Measurements from ENCODE around the gene ORC2. TPM values are rescaled to one million over a fixed set of nuclear protein-coding genes. Genes with fewer than 3 reads are reported as not detected.

ORC2 gene
- total and polyA plus RNA-seq, 2 donors, result 16.5 to 19.4 TPM

DNA sequence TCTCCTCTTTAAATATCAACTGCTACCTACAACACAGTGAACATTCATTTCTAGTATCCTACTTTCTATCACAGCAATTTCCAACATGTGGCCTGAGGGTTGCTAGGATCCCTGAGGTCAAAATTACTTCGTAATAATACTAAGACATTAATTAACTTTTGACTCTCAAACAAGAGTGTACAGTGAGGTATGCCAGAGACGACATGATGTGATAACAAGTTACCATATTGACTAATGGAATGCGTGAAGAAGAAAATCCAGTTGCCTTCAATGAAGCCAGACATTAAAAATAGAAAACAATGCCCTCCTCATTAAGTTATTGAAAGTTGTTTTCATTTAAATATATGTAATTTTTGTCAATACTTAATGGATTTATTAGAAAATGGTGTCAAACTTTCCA is 13.1 kb downstream of the ORC2 start:
- peaks cover 17 to 55% of the 10 kb centered on the region in 2 donors for H3K36me3 ChIP-seq (ENCODE audit: control insufficient read depth in 2 of 2, insufficient read depth in 2 of 2, low read length in 1 of 2)
- no peaks in the 10 kb centered on the region for H3K4me1 ChIP-seq (ENCODE audit: control insufficient read depth in 2 of 2, insufficient read depth in 2 of 2, low read length in 2 of 2)
- no peak for DNase-seq (ENCODE audit: low read depth in 6 of 9, low spot score in 9 of 9)
- H3K4me3 ChIP-seq (ENCODE audit: low read length in 2 of 2), result no peak overlapping the region
- no peaks in the 10 kb centered on the region for H3K27me3 ChIP-seq (ENCODE audit: control insufficient read depth in 2 of 2, insufficient read depth in 1 of 2, low read length in 1 of 2)
- no peak overlapping the region for H3K27ac ChIP-seq (ENCODE audit: low read depth in 1 of 2, low read length in 1 of 2)
- no peaks in the 10 kb centered on the region for H3K9me3 ChIP-seq (ENCODE audit: control insufficient read depth in 2 of 2, insufficient read depth in 1 of 2, low read length in 1 of 2)
- over 99% methylated on average over 3 of the region's 3 CpGs for WGBS

DNA sequence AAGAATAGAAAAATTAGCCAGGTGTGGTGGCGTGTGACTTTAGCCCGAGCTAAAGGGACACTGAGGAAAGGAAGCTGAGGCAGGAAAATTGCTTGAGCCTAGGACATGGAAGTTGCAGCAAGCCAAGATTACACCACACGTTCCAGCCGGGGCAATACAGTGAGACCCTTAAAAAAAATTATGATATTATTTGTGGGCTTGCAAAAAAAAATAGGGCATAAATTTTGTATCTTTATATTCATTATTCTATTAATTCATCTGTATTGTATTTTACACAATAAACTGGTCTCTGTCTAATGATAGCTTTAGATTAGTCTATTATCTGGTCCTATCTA is 18.1 kb downstream of the ORC2 start:
- no peaks in the 10 kb centered on the region for H3K9me3 ChIP-seq (ENCODE audit: control insufficient read depth in 2 of 2, insufficient read depth in 1 of 2, low read length in 1 of 2)
- WGBS, result 99% methylated on average over 4 of the region's 4 CpGs
- peaks cover 32 to 60% of the 10 kb centered on the region in 2 donors for H3K36me3 ChIP-seq (ENCODE audit: control insufficient read depth in 2 of 2, insufficient read depth in 2 of 2, low read length in 1 of 2)
- no peak overlapping the region for H3K27ac ChIP-seq (ENCODE audit: low read depth in 1 of 2, low read length in 1 of 2)
- H3K4me3 ChIP-seq (ENCODE audit: low read length in 2 of 2), result no peak overlapping the region
- H3K4me1 ChIP-seq (ENCODE audit: control insufficient read depth in 2 of 2, insufficient read depth in 2 of 2, low read length in 2 of 2), result no peaks in the 10 kb centered on the region
- DNase-seq (ENCODE audit: low read depth in 6 of 9, low spot score in 9 of 9), result no peak
- H3K27me3 ChIP-seq (ENCODE audit: control insufficient read depth in 2 of 2, insufficient read depth in 1 of 2, low read length in 1 of 2), result no peaks in the 10 kb centered on the region

DNA sequence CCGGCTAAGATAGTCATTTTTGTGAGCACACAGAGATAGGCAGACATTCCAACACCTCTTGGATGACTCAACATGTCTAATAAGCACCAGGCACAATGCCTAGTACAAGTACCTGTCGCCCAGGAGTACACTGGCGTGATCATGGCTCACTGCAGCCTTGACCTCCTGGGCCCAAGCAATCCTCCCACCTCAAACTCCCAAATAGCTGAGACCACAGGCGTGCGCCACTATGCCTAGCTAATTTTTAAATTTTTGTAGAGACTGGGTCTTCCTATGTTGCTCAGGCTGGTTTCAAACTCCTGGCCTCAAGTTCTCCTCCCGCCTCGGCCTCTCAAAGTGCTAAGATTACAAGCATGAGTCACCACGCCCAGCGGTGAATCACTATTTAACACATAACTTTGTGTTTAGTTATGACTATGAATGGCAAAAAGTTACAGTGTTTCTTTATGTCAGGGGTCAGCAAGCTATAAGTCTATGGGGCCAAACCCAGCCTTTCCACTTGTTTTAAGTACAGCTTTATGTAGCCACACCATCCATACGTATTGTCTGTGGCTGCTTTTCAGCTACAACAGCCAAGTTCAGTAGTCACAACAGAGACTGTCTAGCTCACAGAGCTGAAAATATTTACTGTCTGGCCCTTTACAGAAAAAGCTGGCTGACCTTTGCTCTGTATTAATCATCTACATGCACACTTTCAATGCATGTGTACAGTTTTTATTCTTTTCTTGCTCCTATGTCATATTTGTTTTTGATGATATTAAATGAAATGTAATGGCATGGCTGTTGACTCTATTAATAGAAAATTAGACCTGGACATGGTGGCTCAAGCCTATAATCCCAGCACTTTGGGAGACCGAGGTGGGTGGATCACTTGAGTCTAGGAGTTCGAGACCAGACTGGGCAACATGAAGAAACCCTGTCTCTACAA is 18.7 kb downstream of the ORC2 start:
- 98% methylated on average over 12 of the region's 12 CpGs for WGBS
- H3K4me1 ChIP-seq (ENCODE audit: control insufficient read depth in 2 of 2, insufficient read depth in 2 of 2, low read length in 2 of 2), result no peaks in the 10 kb centered on the region
- no peak overlapping the region for H3K27ac ChIP-seq (ENCODE audit: low read depth in 1 of 2, low read length in 1 of 2)
- no peak overlapping the region for H3K4me3 ChIP-seq (ENCODE audit: low read length in 2 of 2)
- H3K27me3 ChIP-seq (ENCODE audit: control insufficient read depth in 2 of 2, insufficient read depth in 1 of 2, low read length in 1 of 2), result no peaks in the 10 kb centered on the region
- DNase-seq (ENCODE audit: low read depth in 6 of 9, low spot score in 9 of 9), result no peak
- H3K36me3 ChIP-seq (ENCODE audit: control insufficient read depth in 2 of 2, insufficient read depth in 2 of 2, low read length in 1 of 2), result peaks cover 35 to 66% of the 10 kb centered on the region in 2 donors
- no peaks in the 10 kb centered on the region for H3K9me3 ChIP-seq (ENCODE audit: control insufficient read depth in 2 of 2, insufficient read depth in 1 of 2, low read length in 1 of 2)

DNA sequence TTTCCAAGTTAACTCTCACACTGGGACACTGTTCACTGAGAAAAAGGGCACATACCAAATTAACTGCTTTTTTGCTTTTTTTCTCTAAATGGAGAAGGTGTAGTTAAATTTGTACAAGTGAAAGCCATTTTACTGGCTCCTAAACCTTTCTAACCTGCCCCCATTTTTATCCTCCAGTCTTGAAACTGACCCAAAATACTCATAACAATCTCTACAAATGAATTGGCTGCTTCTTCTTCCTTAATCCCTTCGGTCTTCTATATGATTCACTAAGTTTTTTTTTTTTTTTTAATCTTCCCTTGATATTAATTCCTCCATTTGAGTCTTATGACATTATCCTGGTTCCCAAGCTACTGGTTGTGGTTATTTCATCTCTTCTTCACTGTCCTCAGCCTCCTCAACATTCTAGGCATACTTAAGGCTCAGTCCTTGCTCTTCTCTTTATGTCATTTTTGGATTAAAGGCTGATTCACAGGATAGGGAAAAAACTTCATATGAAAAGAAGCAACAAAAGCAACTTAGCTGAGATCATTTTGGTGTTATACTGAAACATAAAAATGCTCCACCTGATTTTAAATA is 19.8 kb downstream of the ORC2 start:
- no peak for DNase-seq (ENCODE audit: low read depth in 6 of 9, low spot score in 9 of 9)
- no peaks in the 10 kb centered on the region for H3K4me1 ChIP-seq (ENCODE audit: control insufficient read depth in 2 of 2, insufficient read depth in 2 of 2, low read length in 2 of 2)
- H3K4me3 ChIP-seq (ENCODE audit: low read length in 2 of 2), result no peak overlapping the region
- H3K27ac ChIP-seq (ENCODE audit: low read depth in 1 of 2, low read length in 1 of 2), result no peak overlapping the region
- H3K9me3 ChIP-seq (ENCODE audit: control insufficient read depth in 2 of 2, insufficient read depth in 1 of 2, low read length in 1 of 2), result no peaks in the 10 kb centered on the region
- peaks cover 32 to 73% of the 10 kb centered on the region in 2 donors for H3K36me3 ChIP-seq (ENCODE audit: control insufficient read depth in 2 of 2, insufficient read depth in 2 of 2, low read length in 1 of 2)
- no peaks in the 10 kb centered on the region for H3K27me3 ChIP-seq (ENCODE audit: control insufficient read depth in 2 of 2, insufficient read depth in 1 of 2, low read length in 1 of 2)
- 93% methylated on average over 1 of the region's 1 CpG for WGBS

DNA sequence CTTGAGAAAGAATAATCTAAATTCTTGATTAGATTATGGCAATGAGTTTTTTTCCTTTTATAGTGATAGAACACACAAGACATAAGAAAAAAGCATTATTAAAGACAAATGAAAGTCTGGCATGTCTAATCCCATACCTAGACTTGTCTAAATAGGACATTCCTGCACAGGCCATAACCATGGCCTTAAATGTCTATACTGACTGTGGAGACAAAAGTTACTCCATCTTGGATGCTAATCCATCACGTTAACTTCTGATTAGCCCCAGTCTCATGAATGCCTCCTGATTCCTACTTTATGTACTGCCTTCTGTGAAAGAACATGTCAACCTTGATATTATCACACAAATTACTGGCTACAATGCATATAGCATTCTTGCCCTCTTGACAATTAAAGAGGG is 23.6 kb downstream of the ORC2 start:
- Histone ChIP-seq H3K9me3 (ENCODE audit: control insufficient read depth in 2 of 2, insufficient read depth in 1 of 2, low read length in 1 of 2) (no peaks in the 10 kb centered on the region), H3K4me3 (ENCODE audit: low read length in 2 of 2) (no peak overlapping the region), H3K4me1 (ENCODE audit: control insufficient read depth in 2 of 2, insufficient read depth in 2 of 2, low read length in 2 of 2) (no peaks in the 10 kb centered on the region), H3K36me3 (ENCODE audit: control insufficient read depth in 2 of 2, insufficient read depth in 2 of 2, low read length in 1 of 2) (peaks cover 32 to 84% of the 10 kb centered on the region in 2 donors), H3K27me3 (ENCODE audit: control insufficient read depth in 2 of 2, insufficient read depth in 1 of 2, low read length in 1 of 2) (no peaks in the 10 kb centered on the region), H3K27ac (ENCODE audit: low read depth in 1 of 2, low read length in 1 of 2) (no peak overlapping the region)
- WGBS, result 97% methylated on average over 1 of the region's 1 CpG
- DNase-seq (ENCODE audit: low read depth in 6 of 9, low spot score in 9 of 9), result no peak

DNA sequence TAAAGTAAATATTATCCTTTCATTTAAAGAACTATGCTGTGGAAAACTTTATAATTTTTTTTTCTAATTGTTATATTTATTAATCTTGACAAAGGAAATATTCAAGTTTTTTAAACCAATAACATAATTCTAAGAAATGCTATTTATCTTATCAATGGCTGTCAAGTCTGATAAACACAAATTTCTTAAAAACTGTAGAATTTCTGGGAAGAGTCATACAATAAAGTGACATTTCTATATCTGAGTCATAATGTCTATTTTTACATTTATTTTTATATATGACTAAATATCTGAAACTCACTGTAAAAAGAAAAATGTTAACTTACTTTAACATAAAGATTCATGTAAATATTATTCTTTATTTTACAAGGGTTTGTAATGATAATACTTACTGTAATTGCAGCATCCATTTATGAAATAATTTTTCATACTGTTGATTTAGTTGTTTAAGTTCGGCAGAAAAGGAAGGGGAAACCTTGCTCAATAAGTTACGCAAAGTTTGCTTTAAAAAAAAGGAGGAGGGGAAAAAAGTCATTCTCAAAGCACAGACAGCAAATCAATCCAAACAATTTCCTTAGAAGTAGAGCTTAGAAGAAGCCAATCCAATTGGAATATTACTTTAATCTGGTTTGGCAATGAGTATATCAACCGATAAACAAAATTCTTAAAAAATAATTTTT is 32.4 kb downstream of the ORC2 start:
- no peaks in the 10 kb centered on the region for H3K4me1 ChIP-seq (ENCODE audit: control insufficient read depth in 2 of 2, insufficient read depth in 2 of 2, low read length in 2 of 2)
- H3K27me3 ChIP-seq (ENCODE audit: control insufficient read depth in 2 of 2, insufficient read depth in 1 of 2, low read length in 1 of 2), result no peaks in the 10 kb centered on the region
- 97% methylated on average over 3 of the region's 3 CpGs for WGBS
- H3K36me3 ChIP-seq (ENCODE audit: control insufficient read depth in 2 of 2, insufficient read depth in 2 of 2, low read length in 1 of 2), result peaks cover 29 to 60% of the 10 kb centered on the region in 2 donors
- H3K27ac ChIP-seq (ENCODE audit: low read depth in 1 of 2, low read length in 1 of 2), result no peak overlapping the region
- no peak for DNase-seq (ENCODE audit: low read depth in 6 of 9, low spot score in 9 of 9)
- no peak overlapping the region for H3K4me3 ChIP-seq (ENCODE audit: low read length in 2 of 2)
- H3K9me3 ChIP-seq (ENCODE audit: control insufficient read depth in 2 of 2, insufficient read depth in 1 of 2, low read length in 1 of 2), result no peaks in the 10 kb centered on the region

DNA sequence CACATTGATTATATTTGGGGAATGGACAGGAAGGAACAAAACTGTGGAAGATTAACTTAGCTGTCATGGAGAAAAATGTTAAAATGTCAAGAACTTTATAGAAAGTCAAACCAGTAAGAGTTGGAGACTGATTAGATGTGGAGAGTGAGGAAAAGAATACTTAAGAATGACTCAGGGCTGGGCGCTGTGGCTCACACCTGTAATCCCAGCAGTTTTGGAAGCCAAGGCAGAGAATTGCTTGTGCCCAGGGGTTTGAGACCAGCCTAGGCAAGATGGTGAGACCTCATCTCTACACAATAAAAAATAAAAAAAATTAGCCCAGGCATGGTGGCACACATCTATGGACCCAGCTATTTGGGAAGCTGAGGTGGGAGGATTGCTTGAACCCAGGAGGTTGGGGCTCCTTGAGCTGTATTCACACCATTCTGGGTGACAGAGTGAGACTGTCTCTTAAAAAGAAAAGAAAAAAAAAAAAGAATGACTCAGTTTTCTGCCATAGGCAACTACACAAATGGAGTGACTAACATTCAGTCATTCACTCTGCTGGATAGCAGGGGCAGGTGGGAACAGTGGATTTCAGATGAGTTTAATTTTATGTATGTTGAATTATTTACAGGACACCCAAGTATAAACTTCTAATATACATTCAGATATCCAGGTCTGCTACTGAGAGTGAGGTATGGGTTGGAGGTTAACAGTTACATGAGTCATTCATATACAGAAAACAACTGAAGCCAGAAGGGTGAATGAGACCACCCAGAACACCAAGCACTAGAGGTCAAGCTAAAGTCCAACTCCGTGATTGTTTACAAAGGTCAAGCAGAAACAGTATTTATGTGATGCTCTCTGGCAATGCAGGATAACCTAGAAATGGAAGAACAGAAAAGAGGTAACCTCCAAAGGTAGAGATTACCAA is 33.9 kb downstream of the ORC2 start:
- Histone ChIP-seq H3K36me3 (ENCODE audit: control insufficient read depth in 2 of 2, insufficient read depth in 2 of 2, low read length in 1 of 2) (peaks cover 24 to 56% of the 10 kb centered on the region in 2 donors), H3K27me3 (ENCODE audit: control insufficient read depth in 2 of 2, insufficient read depth in 1 of 2, low read length in 1 of 2) (no peaks in the 10 kb centered on the region), H3K9me3 (ENCODE audit: control insufficient read depth in 2 of 2, insufficient read depth in 1 of 2, low read length in 1 of 2) (no peaks in the 10 kb centered on the region), H3K4me3 (ENCODE audit: low read length in 2 of 2) (no peak overlapping the region), H3K4me1 (ENCODE audit: control insufficient read depth in 2 of 2, insufficient read depth in 2 of 2, low read length in 2 of 2) (no peaks in the 10 kb centered on the region), H3K27ac (ENCODE audit: low read depth in 1 of 2, low read length in 1 of 2) (no peak overlapping the region)
- 99% methylated on average over 2 of the region's 2 CpGs for WGBS
- DNase-seq (ENCODE audit: low read depth in 6 of 9, low spot score in 9 of 9), result no peak

DNA sequence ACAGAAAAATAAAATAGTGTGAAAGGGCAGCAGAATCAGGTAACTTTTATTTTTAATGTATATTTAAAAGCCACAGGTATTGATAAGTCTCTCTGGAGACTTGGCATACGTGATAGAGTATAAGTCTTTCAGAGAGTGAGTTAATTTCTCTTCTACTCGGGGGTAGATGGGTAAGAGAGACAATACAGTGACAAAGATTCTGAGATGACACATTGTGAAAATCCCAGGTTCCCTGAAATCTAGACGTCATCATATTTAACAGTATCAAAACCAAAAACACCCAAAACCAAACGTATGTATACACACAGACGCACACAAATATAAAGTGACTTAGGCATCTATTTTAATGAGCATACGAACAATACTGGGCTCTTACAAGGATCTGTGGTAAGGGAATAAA is 41.0 kb downstream of the ORC2 start:
- Histone ChIP-seq H3K36me3 (ENCODE audit: control insufficient read depth in 2 of 2, insufficient read depth in 2 of 2, low read length in 1 of 2) (peaks cover 24 to 66% of the 10 kb centered on the region in 2 donors), H3K4me1 (ENCODE audit: control insufficient read depth in 2 of 2, insufficient read depth in 2 of 2, low read length in 2 of 2) (no peaks in the 10 kb centered on the region), H3K9me3 (ENCODE audit: control insufficient read depth in 2 of 2, insufficient read depth in 1 of 2, low read length in 1 of 2) (no peaks in the 10 kb centered on the region), H3K27me3 (ENCODE audit: control insufficient read depth in 2 of 2, insufficient read depth in 1 of 2, low read length in 1 of 2) (no peaks in the 10 kb centered on the region), H3K4me3 (ENCODE audit: low read length in 2 of 2) (no peak overlapping the region), H3K27ac (ENCODE audit: low read depth in 1 of 2, low read length in 1 of 2) (no peak overlapping the region)
- no peak for DNase-seq (ENCODE audit: low read depth in 6 of 9, low spot score in 9 of 9)
- WGBS, result 97% methylated on average over 6 of the region's 6 CpGs

All from thymus (tissue), 11 donors.